ENCODE measurements around the gene CHCHD3. TPM values are rescaled to one million over a fixed set of nuclear protein-coding genes. Genes with fewer than 3 reads are reported as not detected.

The CHCHD3 gene
- total RNA-seq, 1 experiment from 2014 or later = 89.9 TPM

DNA sequence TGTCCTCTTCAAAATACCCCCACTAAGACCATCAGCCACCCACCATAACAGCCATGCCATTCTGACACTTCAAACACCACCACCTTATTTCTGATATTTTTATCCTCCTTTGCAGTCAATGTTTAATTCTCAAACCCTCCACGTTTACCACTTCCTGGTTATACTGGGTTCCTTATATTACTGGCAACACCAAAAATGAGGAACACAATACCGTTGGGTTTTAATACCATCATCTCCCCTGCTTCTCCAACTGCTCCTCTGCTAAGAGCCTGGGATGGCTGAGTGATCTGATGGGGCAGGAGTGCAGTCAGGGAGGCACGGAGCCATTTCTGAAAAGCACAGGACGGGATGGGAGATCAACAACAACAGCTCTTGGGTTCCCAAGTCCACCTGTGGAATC lies 140.5 kb downstream of the CHCHD3 start:
- Mint-ChIP-seq H3K9me3 (ENCODE audit: low read depth, unreplicated experiment) (no peaks in the 10 kb centered on the region), H3K4me1 (ENCODE audit: low read depth, unreplicated experiment) (no peaks in the 10 kb centered on the region), H3K36me3 (ENCODE audit: insufficient read depth, unreplicated experiment) (no peaks in the 10 kb centered on the region), H3K27ac (ENCODE audit: unreplicated experiment) (peak overlapping the region; percentile 40), H3K4me3 (ENCODE audit: low read depth, unreplicated experiment) (no peak overlapping the region), H3K27me3 (ENCODE audit: unreplicated experiment) (no peaks in the 10 kb centered on the region)
- TF ChIP-seq, protein P1, sequence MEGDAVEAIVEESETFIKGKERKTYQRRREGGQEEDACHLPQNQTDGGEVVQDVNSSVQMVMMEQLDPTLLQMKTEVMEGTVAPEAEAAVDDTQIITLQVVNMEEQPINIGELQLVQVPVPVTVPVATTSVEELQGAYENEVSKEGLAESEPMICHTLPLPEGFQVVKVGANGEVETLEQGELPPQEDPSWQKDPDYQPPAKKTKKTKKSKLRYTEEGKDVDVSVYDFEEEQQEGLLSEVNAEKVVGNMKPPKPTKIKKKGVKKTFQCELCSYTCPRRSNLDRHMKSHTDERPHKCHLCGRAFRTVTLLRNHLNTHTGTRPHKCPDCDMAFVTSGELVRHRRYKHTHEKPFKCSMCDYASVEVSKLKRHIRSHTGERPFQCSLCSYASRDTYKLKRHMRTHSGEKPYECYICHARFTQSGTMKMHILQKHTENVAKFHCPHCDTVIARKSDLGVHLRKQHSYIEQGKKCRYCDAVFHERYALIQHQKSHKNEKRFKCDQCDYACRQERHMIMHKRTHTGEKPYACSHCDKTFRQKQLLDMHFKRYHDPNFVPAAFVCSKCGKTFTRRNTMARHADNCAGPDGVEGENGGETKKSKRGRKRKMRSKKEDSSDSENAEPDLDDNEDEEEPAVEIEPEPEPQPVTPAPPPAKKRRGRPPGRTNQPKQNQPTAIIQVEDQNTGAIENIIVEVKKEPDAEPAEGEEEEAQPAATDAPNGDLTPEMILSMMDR (IDR thresholded peaks at IDR 0.05; ENCODE audit: unreplicated experiment) = no peak
- DNase-seq = no peak
- BruUV-seq (replicated peaks) = no TSS peak
- CTCF ChIA-PET = no interaction called here
- intact Hi-C loops (cut with micrococcal nuclease; ENCODE audit: unreplicated experiment) = no loop called here

DNA sequence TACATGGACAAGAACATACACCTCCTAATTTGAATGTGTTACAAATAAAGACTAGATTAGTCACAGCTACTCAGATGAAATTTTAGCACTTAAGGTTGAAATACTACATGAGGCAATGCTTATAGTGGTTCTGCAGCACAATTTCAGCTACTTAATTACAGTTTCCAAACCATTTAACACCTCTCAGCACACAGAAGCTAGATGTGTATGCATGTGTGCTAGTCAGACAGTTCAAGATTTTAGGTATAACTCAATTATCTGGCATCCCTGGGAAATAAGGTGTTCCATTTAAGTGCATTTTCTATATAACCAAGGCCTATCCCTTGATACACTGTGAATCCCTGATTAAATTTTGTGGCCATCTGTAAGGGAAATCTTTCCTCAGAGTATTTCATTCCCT lies 141.8 kb downstream of the CHCHD3 start:
- DNase-seq = no peak
- BruUV-seq (replicated peaks) = no TSS peak
- no peaks in the 10 kb centered on the region for H3K4me1 Mint-ChIP-seq (ENCODE audit: low read depth, unreplicated experiment)

DNA sequence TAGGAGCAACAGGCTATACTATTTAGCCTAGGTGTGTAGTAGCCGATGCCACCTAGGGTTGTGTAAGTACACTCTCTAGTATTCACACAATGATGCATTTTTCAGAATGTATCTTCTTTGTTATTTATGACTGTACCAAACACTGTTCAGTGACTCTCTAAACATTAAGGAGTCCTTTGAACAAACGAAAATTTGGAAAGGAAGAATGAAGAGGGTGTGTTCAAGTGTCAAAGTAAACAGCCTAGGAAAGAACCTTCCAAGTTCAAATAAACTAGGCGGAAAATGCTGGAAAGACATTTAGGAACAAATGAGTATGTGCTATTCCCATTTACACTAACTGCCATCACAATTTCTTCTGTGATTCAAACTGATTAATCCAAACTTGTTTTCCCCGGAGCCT lies 142.4 kb downstream of the CHCHD3 start:
- Mint-ChIP-seq H3K27ac (ENCODE audit: unreplicated experiment) (no peak overlapping the region), H3K27me3 (ENCODE audit: unreplicated experiment) (no peaks in the 10 kb centered on the region), H3K36me3 (ENCODE audit: insufficient read depth, unreplicated experiment) (no peaks in the 10 kb centered on the region), H3K4me3 (ENCODE audit: low read depth, unreplicated experiment) (no peak overlapping the region), H3K4me1 (ENCODE audit: low read depth, unreplicated experiment) (no peaks in the 10 kb centered on the region), H3K9me3 (ENCODE audit: low read depth, unreplicated experiment) (no peaks in the 10 kb centered on the region)
- no TSS peak for BruUV-seq (replicated peaks)
- TF ChIP-seq, protein P1 (IDR thresholded peaks at IDR 0.05; ENCODE audit: unreplicated experiment) = no peak
- DNase-seq = no peak
- CTCF ChIA-PET = no interaction called here
- intact Hi-C loops (cut with micrococcal nuclease; ENCODE audit: unreplicated experiment) = no loop called here

More for the DNA sequence above, 141.8 kb downstream of the CHCHD3 start:
- no peaks in the 10 kb centered on the region for H3K27me3 Mint-ChIP-seq (ENCODE audit: unreplicated experiment)
- TF ChIP-seq, protein P1 (IDR thresholded peaks at IDR 0.05; ENCODE audit: unreplicated experiment) = no peak
- CTCF ChIA-PET = no interaction called here
- no peaks in the 10 kb centered on the region for H3K36me3 Mint-ChIP-seq (ENCODE audit: insufficient read depth, unreplicated experiment)
- intact Hi-C loops (cut with micrococcal nuclease; ENCODE audit: unreplicated experiment) = no loop called here
- no peak overlapping the region for H3K27ac Mint-ChIP-seq (ENCODE audit: unreplicated experiment)
- H3K9me3 Mint-ChIP-seq (ENCODE audit: low read depth, unreplicated experiment) = no peaks in the 10 kb centered on the region
- no peak overlapping the region for H3K4me3 Mint-ChIP-seq (ENCODE audit: low read depth, unreplicated experiment)

DNA sequence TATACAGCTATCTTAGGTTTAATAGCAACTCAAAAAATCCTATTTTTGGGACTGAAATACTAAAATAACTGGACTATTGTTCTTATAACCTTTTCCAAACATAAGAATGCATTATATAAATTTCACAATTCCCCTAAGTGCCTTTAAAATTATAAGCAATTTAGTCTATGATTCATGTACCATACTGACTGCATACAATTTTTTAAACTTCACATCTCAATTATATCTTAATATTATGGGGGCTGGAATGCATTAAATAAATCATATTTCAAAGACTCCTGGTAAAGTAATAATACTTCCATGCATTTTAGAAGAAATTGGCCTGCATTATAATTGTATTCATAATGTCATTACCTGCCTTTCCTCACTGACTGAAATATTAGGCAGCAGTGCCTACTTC lies 144.6 kb downstream of the CHCHD3 start:
- no peaks in the 10 kb centered on the region for H3K27me3 Mint-ChIP-seq (ENCODE audit: unreplicated experiment)
- BruUV-seq (replicated peaks) = no TSS peak
- H3K27ac Mint-ChIP-seq (ENCODE audit: unreplicated experiment) = no peak overlapping the region
- H3K36me3 Mint-ChIP-seq (ENCODE audit: insufficient read depth, unreplicated experiment) = no peaks in the 10 kb centered on the region
- DNase-seq = no peak
- no peak overlapping the region for H3K4me3 Mint-ChIP-seq (ENCODE audit: low read depth, unreplicated experiment)
- CTCF ChIA-PET = no interaction called here
- no peaks in the 10 kb centered on the region for H3K9me3 Mint-ChIP-seq (ENCODE audit: low read depth, unreplicated experiment)
- TF ChIP-seq, protein P1 (IDR thresholded peaks at IDR 0.05; ENCODE audit: unreplicated experiment) = no peak
- intact Hi-C loops (cut with micrococcal nuclease; ENCODE audit: unreplicated experiment) = no loop called here
- no peaks in the 10 kb centered on the region for H3K4me1 Mint-ChIP-seq (ENCODE audit: low read depth, unreplicated experiment)

DNA sequence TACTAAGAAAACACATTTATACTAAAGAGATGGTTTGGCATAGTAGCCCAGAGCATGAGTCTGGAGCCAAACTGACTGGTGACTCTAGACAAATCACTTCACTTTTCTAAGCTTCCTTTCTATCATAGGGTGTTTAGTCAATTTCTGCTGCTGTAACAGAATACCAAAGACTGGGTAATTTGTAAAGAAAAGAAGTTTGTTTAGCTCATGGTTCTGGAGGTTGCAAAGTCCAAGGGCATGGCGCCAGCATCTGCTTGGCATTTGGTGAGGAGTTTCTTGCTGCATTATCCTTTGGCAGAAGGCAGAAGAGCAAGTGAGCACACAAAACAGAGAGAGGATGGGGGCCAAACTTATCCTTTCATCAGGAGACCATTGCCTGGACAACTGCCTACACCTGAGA lies 146.3 kb downstream of the CHCHD3 start:
- Mint-ChIP-seq H3K27me3 (ENCODE audit: unreplicated experiment) (no peaks in the 10 kb centered on the region), H3K4me3 (ENCODE audit: low read depth, unreplicated experiment) (no peak overlapping the region), H3K9me3 (ENCODE audit: low read depth, unreplicated experiment) (no peaks in the 10 kb centered on the region), H3K4me1 (ENCODE audit: low read depth, unreplicated experiment) (no peaks in the 10 kb centered on the region), H3K36me3 (ENCODE audit: insufficient read depth, unreplicated experiment) (peaks cover 3% of the 10 kb centered on the region), H3K27ac (ENCODE audit: unreplicated experiment) (no peak overlapping the region)
- no TSS peak for BruUV-seq (replicated peaks)
- intact Hi-C loops (cut with micrococcal nuclease; ENCODE audit: unreplicated experiment) = no loop called here
- CTCF ChIA-PET = no interaction called here
- TF ChIP-seq, protein P1 (IDR thresholded peaks at IDR 0.05; ENCODE audit: unreplicated experiment) = no peak
- DNase-seq = no peak

All from Calu3 (cell line).